ENCODE data around the gene CYB561D2. TPM values are rescaled to one million over a fixed set of nuclear protein-coding genes. Genes with fewer than 3 reads are reported as not detected.
A peak's percentile ranks its signal among the peaks of the same experiment; 100 is the strongest.

The CYB561D2 gene
- polyA plus RNA-seq, 1 experiment: 14.5 TPM

- Histone ChIP-seq H3K27ac (ENCODE audit: low read depth, low read length) (no peak overlapping the region), H3K9me3 (ENCODE audit: control insufficient read depth, insufficient read depth, low read length) (no peaks in the 10 kb centered on the region; the same call in 1 of the 2 replicates), H3K27me3 (ENCODE audit: control insufficient read depth, insufficient read depth, low read length) (no peaks in the 10 kb centered on the region), H3K4me3 (ENCODE audit: low read depth, low read length) (no peak overlapping the region)
- POLR2A ChIA-PET: no interaction called here
- CTCF ChIA-PET: interaction anchor here (0.8 kb wide), 1 partner anchor 70 kb away, joined by 3 read pairs; no protein-coding TSS in a partner anchor
- no peak for DNase-seq (ENCODE audit: low read depth, low spot score)
- no peak for TF ChIP-seq CTCF (IDR thresholded peaks at IDR 0.05; ENCODE audit: low read depth, low read length)
These were observed 24.5 kb upstream of the CYB561D2 start for GRCh38 chr3:50326182-50326541.

GRCh38 chr3:50327129-50327528, 23.5 kb upstream of the CYB561D2 start:
- H3K27ac ChIP-seq (ENCODE audit: low read depth, low read length): no peak overlapping the region
- no peak for DNase-seq (ENCODE audit: low read depth, low spot score)
- POLR2A ChIA-PET: interaction anchor here (0.6 to 2.2 kb wide), 3 partner anchors 9 to 43 kb away, joined by 5 to 22 read pairs (median 7); partner anchors contain the start of genes CYB561D2 and NPRL2
- CTCF ChIA-PET: no interaction called here
- H3K27me3 ChIP-seq (ENCODE audit: control insufficient read depth, insufficient read depth, low read length): no peaks in the 10 kb centered on the region
- no peak for TF ChIP-seq CTCF (IDR thresholded peaks at IDR 0.05; ENCODE audit: low read depth, low read length)
- no peaks in the 10 kb centered on the region; the same call in 1 of the 2 replicates for H3K9me3 ChIP-seq (ENCODE audit: control insufficient read depth, insufficient read depth, low read length)
- peak overlapping the region; percentile 87 for H3K4me3 ChIP-seq (ENCODE audit: low read depth, low read length)

GRCh38 chr3:50327943-50328691, 22.5 kb upstream of the CYB561D2 start, which contains the start of gene TUSC2:
TUSC2 (minus strand) TSS chr3:50328223; CDS start chr3:50328099, 124 bp downstream.
- peak within 1 kb of the TSS; percentile 87 for H3K4me3 ChIP-seq (ENCODE audit: low read depth, low read length)
- CTCF ChIA-PET: interaction anchor here (0.7 to 0.8 kb wide), 2 partner anchors 19 to 771 kb away, joined by 3 to 4 read pairs; no protein-coding TSS in a partner anchor
- peak; percentile 82 for DNase-seq (ENCODE audit: low read depth, low spot score)
- H3K27ac ChIP-seq (ENCODE audit: low read depth, low read length): peak within 1 kb of the TSS; percentile 73
- POLR2A ChIA-PET: interaction anchor here (0.6 to 2.2 kb wide), 5 partner anchors 8 to 44 kb away, joined by 4 to 22 read pairs (median 7); partner anchors contain the start of genes CYB561D2, IFRD2 and NPRL2
- H3K27me3 ChIP-seq (ENCODE audit: control insufficient read depth, insufficient read depth, low read length): no peaks in the 10 kb centered on the region
- TF ChIP-seq CTCF (IDR thresholded peaks at IDR 0.05; ENCODE audit: low read depth, low read length): no peak
- no peaks in the 10 kb centered on the region; the same call in 1 of the 2 replicates for H3K9me3 ChIP-seq (ENCODE audit: control insufficient read depth, insufficient read depth, low read length)

- ChIA-PET CTCF (interaction anchor here (1.1 to 1.5 kb wide), 2 partner anchors 9 to 136 kb away, joined by 3 to 5 read pairs; no protein-coding TSS in a partner anchor), POLR2A (interaction anchor here (0.6 kb wide), 1 partner anchor 11 kb away, joined by 3 read pairs; no protein-coding TSS in a partner anchor)
- H3K4me3 ChIP-seq (ENCODE audit: low read depth, low read length): no peak overlapping the region
- no peaks in the 10 kb centered on the region for H3K27me3 ChIP-seq (ENCODE audit: control insufficient read depth, insufficient read depth, low read length)
- no peak for DNase-seq (ENCODE audit: low read depth, low spot score)
- no peaks in the 10 kb centered on the region; the same call in 1 of the 2 replicates for H3K9me3 ChIP-seq (ENCODE audit: control insufficient read depth, insufficient read depth, low read length)
- no peak for TF ChIP-seq CTCF (IDR thresholded peaks at IDR 0.05; ENCODE audit: low read depth, low read length)
- peak overlapping the region; percentile 11 for H3K27ac ChIP-seq (ENCODE audit: low read depth, low read length)
These were observed 20.3 kb upstream of the CYB561D2 start for GRCh38 chr3:50330330-50330729.

Measured in AG04450 (cell line).